Measurements from ENCODE around the gene C1orf210. TPM values are rescaled to one million over a fixed set of nuclear protein-coding genes. Genes with fewer than 3 reads are reported as not detected.

The C1orf210 gene
- total RNA-seq (0.90 TPM), polyA plus RNA-seq (1.4 TPM)

DNA sequence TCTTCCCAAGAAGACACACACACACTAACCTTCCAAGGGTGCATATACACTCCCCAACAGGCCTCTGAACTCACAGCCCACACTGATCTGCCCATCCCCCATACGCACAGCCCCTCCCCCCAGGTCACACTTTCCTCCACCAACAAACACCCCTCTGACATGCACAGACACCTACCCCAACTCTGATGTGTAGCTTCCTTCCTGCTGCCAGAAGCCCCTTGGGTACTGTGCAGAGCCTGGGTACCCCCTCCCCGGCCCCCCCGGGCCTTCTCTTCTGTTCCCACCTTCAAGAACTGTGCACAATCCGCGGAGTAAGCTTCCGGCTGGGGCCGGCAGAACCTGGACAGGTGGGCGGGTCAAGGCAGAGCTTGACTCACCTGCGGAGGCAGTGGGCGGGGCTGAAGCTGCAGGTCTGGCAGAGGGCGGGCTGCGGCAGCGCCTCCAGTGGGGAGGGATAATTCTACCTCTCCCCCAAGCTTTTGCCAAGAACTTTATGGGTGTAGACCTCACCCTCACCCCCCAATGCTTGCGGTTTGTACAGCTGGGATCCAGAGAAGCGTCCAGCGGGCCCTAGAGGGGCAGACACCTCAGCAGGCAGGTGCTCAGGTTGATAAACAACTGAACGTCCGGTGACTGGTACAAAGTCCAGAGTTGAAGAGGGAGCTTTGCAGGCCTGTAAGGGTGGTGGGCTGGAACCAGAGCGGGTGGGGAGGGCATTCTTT, at the start of gene C1orf210:
Gene C1orf210 (minus strand): TSS at position 313 of the 722 bp plus-strand sequence. CDS start 2,311 bp downstream, outside the sequence.
- Histone ChIP-seq H3K4me3 (ENCODE audit: low read depth, low read length) (peak within 1 kb of the TSS; percentile 8), H3K27ac (ENCODE audit: low read depth) (no peak within 1 kb of the TSS), H3K36me3 (ENCODE audit: insufficient read depth) (no peaks in the 10 kb centered on the region), H3K4me1 (ENCODE audit: insufficient read depth) (no peaks in the 10 kb centered on the region)
- DNase-seq (ENCODE audit: extremely low spot score): peak; percentile 37
- 33% methylated on average over 19 of the region's 19 CpGs for WGBS

DNA sequence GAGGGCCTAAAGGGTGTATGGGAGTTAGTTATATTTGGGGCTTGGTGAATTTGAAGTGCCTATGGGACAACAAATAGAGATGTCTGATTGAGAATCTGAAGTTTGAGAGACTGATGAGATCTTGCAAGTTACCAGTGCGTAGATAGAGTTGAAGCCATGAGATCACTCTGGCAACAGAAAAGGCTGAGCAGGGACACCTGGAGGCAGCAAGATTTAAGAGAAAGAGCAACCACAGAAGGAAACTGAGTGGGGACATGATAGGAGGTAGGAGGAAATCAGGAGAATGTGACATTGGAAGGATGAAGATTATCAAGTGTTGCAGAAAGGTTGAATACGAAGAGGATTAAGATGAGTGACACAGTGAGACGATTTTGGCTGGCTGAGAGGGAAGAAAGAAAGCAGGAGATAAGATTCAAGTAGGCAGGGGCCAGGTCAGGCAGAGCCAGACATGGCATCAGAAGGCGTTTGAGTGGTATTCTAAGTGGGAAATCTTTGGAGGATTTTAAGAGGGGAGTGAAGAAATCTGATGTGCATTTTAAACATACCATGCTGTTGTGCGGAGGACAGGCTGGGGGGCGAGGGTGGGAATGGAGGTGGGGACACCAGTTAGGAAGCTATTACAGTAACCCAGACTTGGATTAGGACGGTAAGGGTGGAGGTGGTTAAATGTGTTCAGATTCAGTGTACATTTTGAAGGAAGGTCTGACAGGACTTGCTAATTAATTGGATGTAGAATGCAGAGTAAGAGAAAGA, 49.2 kb upstream of the C1orf210 start:
- H3K4me1 ChIP-seq (ENCODE audit: insufficient read depth): no peaks in the 10 kb centered on the region
- WGBS: 57% methylated on average over 7 of the region's 7 CpGs
- no peak for DNase-seq (ENCODE audit: extremely low spot score)
- H3K36me3 ChIP-seq (ENCODE audit: insufficient read depth): no peaks in the 10 kb centered on the region
- H3K27ac ChIP-seq (ENCODE audit: low read depth): no peak overlapping the region
- H3K4me3 ChIP-seq (ENCODE audit: low read depth, low read length): no peak overlapping the region

DNA sequence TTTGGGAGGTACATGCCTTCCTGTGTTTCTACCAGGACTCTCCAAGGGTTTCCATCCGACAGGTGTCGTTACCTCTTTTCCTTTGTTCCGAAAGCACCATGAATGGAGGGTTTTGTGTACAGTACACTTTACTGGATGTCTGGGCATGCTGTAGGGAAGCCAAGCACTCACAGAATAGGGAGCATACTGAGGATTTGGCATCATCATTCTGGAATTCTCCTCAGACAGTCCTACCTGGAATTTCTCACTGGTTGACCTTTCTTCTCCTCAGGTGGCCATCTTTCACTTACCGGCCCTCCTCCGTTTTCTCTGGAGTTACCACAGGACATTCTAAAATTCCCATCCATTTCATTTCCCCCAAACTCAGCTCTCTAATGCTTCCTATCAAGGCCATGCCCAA, 46.3 kb upstream of the C1orf210 start:
- DNase-seq (ENCODE audit: extremely low spot score): no peak
- no peak overlapping the region for H3K27ac ChIP-seq (ENCODE audit: low read depth)
- WGBS: 93% methylated on average over 5 of the region's 5 CpGs
- H3K4me1 ChIP-seq (ENCODE audit: insufficient read depth): no peaks in the 10 kb centered on the region
- H3K36me3 ChIP-seq (ENCODE audit: insufficient read depth): no peaks in the 10 kb centered on the region
- no peak overlapping the region for H3K4me3 ChIP-seq (ENCODE audit: low read depth, low read length)

DNA sequence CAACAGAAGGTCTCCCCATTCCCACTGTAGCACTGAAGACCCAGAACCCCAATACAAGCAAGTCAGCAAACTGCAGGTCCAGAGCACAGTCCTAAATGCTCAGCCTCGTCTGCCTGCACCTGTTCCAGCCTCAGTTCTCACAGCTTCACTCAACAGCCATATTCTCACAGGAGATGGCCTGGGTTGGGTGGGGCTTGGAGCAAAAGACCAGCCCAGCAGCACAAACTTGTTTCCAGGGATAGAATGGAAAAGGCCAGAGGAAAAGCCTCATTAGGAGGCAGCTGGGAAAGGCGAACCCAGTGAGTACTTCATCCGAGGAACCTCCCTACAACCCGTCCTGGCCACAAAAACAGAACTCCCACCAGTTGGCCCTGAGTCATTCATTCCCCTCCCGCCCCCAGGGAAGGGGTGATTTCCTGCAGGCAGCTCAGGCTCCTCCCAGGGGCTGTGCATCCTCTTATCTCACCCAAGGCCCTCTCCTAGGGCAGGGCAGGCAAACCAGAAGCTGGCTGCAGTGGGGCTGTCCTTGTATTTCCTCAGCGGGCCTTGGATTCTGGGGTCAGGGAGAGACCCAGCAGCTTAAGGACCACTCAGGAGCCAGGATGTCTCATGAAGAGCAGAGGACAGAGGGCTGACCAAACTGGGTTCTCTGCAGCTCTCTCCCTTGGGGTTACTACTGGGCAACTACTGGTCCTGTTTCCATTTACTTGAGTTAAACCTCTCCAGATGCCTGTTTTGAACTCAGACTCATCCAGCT, 44.8 kb upstream of the C1orf210 start:
- DNase-seq (ENCODE audit: extremely low spot score): no peak
- no peak overlapping the region for H3K4me3 ChIP-seq (ENCODE audit: low read depth, low read length)
- no peak overlapping the region for H3K27ac ChIP-seq (ENCODE audit: low read depth)
- H3K4me1 ChIP-seq (ENCODE audit: insufficient read depth): no peaks in the 10 kb centered on the region
- H3K36me3 ChIP-seq (ENCODE audit: insufficient read depth): no peaks in the 10 kb centered on the region
- 45% methylated on average over 6 of the region's 6 CpGs for WGBS

DNA sequence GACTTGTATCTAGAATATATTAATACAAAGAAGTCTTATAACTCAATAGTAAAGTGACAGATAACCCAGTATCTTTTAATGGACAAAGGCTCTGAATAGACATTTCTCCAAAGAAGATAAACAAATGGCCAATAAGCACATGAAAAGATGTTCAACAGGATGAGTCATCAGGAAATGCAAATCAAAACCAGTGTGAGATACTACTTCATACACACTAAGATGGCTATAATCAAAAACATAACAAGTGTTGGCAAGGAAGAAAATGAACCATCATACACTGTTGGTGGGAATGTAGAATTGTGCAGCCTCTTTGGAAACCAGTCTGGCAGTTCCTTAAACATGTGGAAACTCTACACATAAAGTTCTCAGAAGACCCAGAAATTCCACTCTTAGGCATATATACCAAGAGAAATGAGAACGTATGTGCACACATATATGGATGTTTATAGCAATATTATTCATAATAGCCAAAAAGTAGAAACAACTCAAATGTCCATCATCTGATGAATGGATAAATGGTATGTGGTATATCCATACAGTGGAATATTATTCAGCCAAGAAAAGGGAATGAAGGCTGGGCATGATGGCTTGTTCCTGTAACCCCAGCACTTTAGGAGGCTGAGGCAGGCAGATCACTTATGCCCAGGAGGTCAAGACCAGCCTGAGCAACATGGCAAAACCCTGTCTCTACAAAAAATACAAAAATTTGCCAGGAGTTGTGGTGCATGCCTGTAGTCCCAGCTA, 42.3 kb upstream of the C1orf210 start:
- no peaks in the 10 kb centered on the region for H3K4me1 ChIP-seq (ENCODE audit: insufficient read depth)
- no peak for DNase-seq (ENCODE audit: extremely low spot score)
- H3K27ac ChIP-seq (ENCODE audit: low read depth): no peak overlapping the region
- no peaks in the 10 kb centered on the region for H3K36me3 ChIP-seq (ENCODE audit: insufficient read depth)
- H3K4me3 ChIP-seq (ENCODE audit: low read depth, low read length): no peak overlapping the region
- WGBS: 89% methylated on average over 1 of the region's 1 CpG

DNA sequence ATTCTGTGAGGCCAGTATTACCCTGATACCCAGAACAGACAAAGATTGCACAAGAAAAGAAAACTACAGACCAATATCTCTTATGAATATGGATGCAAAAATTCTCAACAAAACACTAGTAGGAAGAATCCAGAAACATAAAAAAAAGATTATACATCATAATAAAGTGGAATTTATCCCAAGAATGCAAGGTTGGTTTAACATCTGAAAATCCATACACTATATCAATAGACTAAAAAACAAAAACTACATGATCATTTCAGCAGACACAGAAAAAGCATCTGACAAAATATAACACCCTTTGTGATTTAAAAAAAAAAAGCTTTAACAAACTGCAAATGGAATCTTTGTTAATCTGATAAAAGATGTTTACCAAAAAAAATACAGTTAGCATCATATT, 40.0 kb upstream of the C1orf210 start:
- no peak for DNase-seq (ENCODE audit: extremely low spot score)
- Histone ChIP-seq H3K4me1 (ENCODE audit: insufficient read depth) (no peaks in the 10 kb centered on the region), H3K27ac (ENCODE audit: low read depth) (no peak overlapping the region), H3K4me3 (ENCODE audit: low read depth, low read length) (no peak overlapping the region), H3K36me3 (ENCODE audit: insufficient read depth) (no peaks in the 10 kb centered on the region)

DNA sequence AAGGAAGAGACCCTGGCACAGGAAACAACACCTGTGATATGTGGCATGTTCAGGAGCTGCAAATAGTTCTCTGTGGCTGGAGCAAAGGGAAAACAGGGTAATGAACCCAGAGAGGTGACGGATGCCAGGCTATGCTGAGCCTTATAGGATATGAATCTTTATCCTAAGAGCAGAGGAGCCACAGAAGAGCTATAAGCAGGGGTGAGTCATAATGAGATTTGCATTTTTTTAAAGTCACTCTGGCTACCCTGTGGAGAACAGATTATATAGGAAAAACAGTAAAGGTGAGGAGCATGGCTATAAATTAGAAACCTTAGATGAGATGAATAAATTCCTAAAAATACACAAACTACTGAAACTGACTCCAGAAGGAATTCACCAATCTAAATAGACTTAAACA, 39.4 kb upstream of the C1orf210 start:
- DNase-seq (ENCODE audit: extremely low spot score): no peak
- Histone ChIP-seq H3K4me3 (ENCODE audit: low read depth, low read length) (no peak overlapping the region), H3K27ac (ENCODE audit: low read depth) (no peak overlapping the region), H3K36me3 (ENCODE audit: insufficient read depth) (no peaks in the 10 kb centered on the region), H3K4me1 (ENCODE audit: insufficient read depth) (no peaks in the 10 kb centered on the region)
- 84% methylated on average over 1 of the region's 1 CpG for WGBS

DNA sequence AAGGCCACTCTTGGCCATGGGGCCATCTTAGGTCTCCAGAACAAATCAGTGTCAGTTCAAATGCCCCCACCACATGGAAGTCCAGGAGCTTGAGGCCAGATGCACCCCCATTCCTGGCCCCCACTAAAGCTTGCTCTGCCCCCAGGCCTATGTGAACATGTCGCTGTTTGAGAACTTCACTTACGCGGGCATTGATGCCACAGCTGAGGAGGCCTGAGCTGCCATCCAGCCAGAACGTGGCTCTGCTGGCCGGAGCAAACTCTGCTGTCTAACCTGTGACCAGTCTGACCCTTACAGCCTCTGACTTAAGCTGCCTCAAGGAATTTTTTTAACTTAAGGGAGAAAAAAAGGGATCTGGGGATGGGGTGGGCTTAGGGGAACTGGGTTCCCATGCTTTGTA, 37.1 kb upstream of the C1orf210 start:
- Histone ChIP-seq H3K4me3 (ENCODE audit: low read depth, low read length) (no peak overlapping the region), H3K36me3 (ENCODE audit: insufficient read depth) (no peaks in the 10 kb centered on the region), H3K27ac (ENCODE audit: low read depth) (no peak overlapping the region), H3K4me1 (ENCODE audit: insufficient read depth) (no peaks in the 10 kb centered on the region)
- no peak for DNase-seq (ENCODE audit: extremely low spot score)
- 94% methylated on average over 5 of the region's 5 CpGs for WGBS

DNA sequence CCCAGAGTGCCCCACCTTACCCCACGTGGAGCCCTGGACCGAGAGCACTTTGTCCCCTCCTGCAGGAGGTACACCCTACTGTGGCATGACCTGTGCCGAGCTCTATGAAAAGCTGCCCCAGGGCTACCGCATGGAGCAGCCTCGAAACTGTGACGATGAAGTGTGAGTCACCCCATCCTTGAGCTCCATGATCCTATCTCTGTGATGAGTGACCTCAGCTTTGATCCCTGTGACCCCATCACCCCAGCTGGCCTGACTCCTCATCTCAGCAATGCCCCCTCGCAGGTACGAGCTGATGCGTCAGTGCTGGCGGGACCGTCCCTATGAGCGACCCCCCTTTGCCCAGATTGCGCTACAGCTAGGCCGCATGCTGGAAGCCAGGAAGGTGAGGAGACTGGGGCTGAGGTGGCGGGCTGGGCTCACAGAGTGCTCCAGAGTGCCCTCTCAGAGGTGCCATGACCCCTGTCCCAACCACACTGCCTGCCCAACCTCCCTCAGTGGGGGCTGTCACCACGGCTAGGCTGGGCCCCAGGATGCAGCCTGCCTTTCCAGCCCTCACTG, 36.0 kb upstream of the C1orf210 start:
- Histone ChIP-seq H3K36me3 (ENCODE audit: insufficient read depth) (no peaks in the 10 kb centered on the region), H3K4me3 (ENCODE audit: low read depth, low read length) (no peak overlapping the region), H3K4me1 (ENCODE audit: insufficient read depth) (no peaks in the 10 kb centered on the region), H3K27ac (ENCODE audit: low read depth) (no peak overlapping the region)
- no peak for DNase-seq (ENCODE audit: extremely low spot score)
- 92% methylated on average over 16 of the region's 16 CpGs for WGBS

DNA sequence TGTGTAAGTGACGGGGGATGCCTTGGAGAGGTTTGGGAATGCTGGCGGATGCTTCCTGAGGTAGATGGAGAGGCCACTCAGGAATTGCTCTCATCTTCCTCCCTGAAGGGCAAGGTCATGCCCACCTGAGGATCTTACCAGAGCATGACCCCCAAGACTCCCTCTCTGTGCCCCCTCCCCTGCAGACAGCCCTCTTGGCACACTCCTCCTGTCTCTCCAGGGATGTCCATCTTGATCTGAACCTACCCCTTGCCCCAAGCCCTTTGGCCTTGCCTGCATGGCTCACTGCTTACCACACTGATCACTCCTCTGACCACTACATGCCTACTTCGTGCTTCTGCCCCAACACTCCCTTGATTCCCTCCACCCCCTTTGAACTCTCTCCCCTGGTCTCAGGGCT, 34.4 kb upstream of the C1orf210 start:
- no peak overlapping the region for H3K27ac ChIP-seq (ENCODE audit: low read depth)
- no peaks in the 10 kb centered on the region for H3K36me3 ChIP-seq (ENCODE audit: insufficient read depth)
- no peak overlapping the region for H3K4me3 ChIP-seq (ENCODE audit: low read depth, low read length)
- DNase-seq (ENCODE audit: extremely low spot score): no peak
- 67% methylated on average over 3 of the region's 3 CpGs for WGBS
- H3K4me1 ChIP-seq (ENCODE audit: insufficient read depth): no peaks in the 10 kb centered on the region

DNA sequence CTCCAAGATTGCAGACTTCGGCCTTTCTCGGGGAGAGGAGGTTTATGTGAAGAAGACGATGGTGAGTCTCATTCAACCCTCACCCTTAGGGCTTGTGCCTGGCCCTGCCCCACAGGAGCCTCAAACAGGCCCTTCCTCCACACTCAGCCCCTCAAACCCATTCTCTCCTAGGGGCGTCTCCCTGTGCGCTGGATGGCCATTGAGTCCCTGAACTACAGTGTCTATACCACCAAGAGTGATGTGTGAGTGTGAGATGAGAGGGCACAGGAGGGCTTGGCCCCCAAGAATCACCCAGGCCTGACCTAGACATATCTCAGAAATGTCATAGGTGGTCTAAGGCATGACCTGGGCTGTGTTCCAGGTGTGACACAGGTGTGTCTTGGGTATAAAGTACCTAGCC, 33.9 kb upstream of the C1orf210 start:
- H3K27ac ChIP-seq (ENCODE audit: low read depth): no peak overlapping the region
- H3K4me3 ChIP-seq (ENCODE audit: low read depth, low read length): no peak overlapping the region
- WGBS: 94% methylated on average over 5 of the region's 5 CpGs
- no peak for DNase-seq (ENCODE audit: extremely low spot score)
- H3K4me1 ChIP-seq (ENCODE audit: insufficient read depth): no peaks in the 10 kb centered on the region
- H3K36me3 ChIP-seq (ENCODE audit: insufficient read depth): no peaks in the 10 kb centered on the region

DNA sequence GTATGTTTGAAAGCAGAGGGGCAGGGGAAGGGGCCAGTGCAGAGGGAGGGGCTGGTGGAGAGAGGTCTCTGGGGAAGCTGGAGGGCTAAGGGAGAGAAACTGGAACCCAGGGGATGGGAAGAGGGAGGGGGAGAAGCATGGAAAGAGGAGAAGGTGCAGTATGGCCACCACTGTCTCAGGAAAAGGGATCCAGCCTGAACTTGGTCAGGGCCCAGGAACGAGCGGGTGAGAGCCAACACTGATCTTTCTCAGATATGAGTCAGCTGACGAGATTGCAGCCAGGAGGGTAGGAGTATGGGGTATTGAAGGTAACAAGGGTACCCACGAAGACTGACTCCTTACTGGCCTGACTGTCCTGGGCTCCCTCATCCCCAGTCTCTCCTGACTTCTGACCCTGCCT, 33.5 kb upstream of the C1orf210 start:
- DNase-seq (ENCODE audit: extremely low spot score): no peak
- Histone ChIP-seq H3K36me3 (ENCODE audit: insufficient read depth) (no peaks in the 10 kb centered on the region), H3K27ac (ENCODE audit: low read depth) (no peak overlapping the region), H3K4me3 (ENCODE audit: low read depth, low read length) (no peak overlapping the region), H3K4me1 (ENCODE audit: insufficient read depth) (no peaks in the 10 kb centered on the region)
- 65% methylated on average over 4 of the region's 4 CpGs for WGBS

DNA sequence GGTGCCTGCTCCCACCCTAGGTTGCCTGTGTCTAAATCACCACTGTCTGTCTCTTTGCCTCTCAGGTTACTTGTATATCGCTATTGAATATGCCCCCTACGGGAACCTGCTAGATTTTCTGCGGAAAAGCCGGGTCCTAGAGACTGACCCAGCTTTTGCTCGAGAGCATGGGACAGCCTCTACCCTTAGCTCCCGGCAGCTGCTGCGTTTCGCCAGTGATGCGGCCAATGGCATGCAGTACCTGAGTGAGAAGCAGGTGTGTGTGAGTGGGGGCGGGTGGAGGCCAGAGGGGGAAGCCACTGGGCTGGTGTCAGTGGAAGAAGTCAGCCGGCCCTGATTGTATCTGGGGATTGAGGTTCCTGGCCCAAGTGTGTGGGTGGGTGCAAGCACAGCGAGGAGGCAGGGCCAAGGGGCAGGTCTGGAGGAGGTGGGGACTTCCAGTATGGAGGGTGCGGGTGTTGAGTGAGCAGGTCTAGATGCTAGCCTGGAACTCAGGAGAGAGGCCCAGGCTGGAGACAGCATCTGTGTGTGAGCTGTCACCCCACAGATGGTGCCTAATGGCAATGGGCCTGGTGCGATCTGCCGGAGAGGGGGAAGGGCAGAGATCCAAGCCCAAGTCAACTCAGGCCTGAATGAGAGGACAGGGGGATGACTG, 32.6 kb upstream of the C1orf210 start:
- no peak for DNase-seq (ENCODE audit: extremely low spot score)
- Histone ChIP-seq H3K4me3 (ENCODE audit: low read depth, low read length) (no peak overlapping the region), H3K4me1 (ENCODE audit: insufficient read depth) (no peaks in the 10 kb centered on the region), H3K27ac (ENCODE audit: low read depth) (no peak overlapping the region), H3K36me3 (ENCODE audit: insufficient read depth) (no peaks in the 10 kb centered on the region)
- 80% methylated on average over 15 of the region's 15 CpGs for WGBS
